PC-9 (cell line): ENCODE results near the gene SCN3A. TPM values are rescaled to one million over a fixed set of nuclear protein-coding genes. Genes with fewer than 3 reads are reported as not detected.

Source experiments
- BruUV-seq: library from RNA; stranded (reverse); fragments of 400-500 nt; replicated peaks from 2 replicates; lab custom pipeline; 2021; lab: Mats Ljungman, UMichigan
- CTCF ChIA-PET: fragments of 300-600 bp; sonication (Branson Sonifier 250); formaldehyde crosslinking; loops from one replicate; lab custom pipeline; 2022; ENCODE audit warnings: antibody characterized with exemption; lab: Charles Lee
- POLR2A ChIA-PET: fragments of 300-600 bp; sonication (Branson Sonifier 250); formaldehyde crosslinking; loops from one replicate; lab custom pipeline; 2022; ENCODE audit warnings: antibody characterized with exemption; ENCODE audit not compliant: unreplicated experiment; lab: Charles Lee
- DNase-seq, 2 experiments: peaks; one replicate each; pipeline versions ENCODE4 v3.0.0 to v3.0.0-alpha.2; 2015 to 2022; ENCODE audit warnings: mixed read lengths in 1 of 2
- H2AFZ ChIP-seq: fragments of 200-600 bp; sonication (generic); 2 replicates; pipeline ENCODE4 v1.8.1; 2017; ENCODE audit warnings: antibody characterized with exemption
- H3F3A ChIP-seq: fragments of 200-600 bp; sonication (generic); 2 replicates; pipeline ENCODE4 v1.8.1; 2017; ENCODE audit warnings: antibody characterized with exemption, mild to moderate bottlenecking, low read depth; ENCODE audit not compliant: insufficient read depth
- H3K27ac ChIP-seq: fragments of 200-600 bp; sonication (generic); 2 replicates; pipeline ENCODE4 v1.6.1; 2016; ENCODE audit warnings: mixed run types
- H3K27me3 ChIP-seq: fragments of 200-600 bp; sonication (generic); 2 replicates; pipeline ENCODE4 v1.6.1; 2016; ENCODE audit warnings: low read depth, mixed run types; ENCODE audit not compliant: insufficient read depth
- H3K36me3 ChIP-seq: fragments of 200-600 bp; sonication (generic); 2 replicates; pipeline ENCODE4 v1.6.1; 2016; ENCODE audit warnings: low read depth, mixed run types
- H3K4me1 ChIP-seq: fragments of 200-600 bp; sonication (generic); replicated peaks from 2 replicates; pipeline ENCODE4 v1.6.1; 2016; ENCODE audit warnings: mixed run types; ENCODE audit not compliant: insufficient read depth
- H3K4me2 ChIP-seq: fragments of 200-600 bp; sonication (generic); 2 replicates; pipeline ENCODE4 v1.6.1; 2017; ENCODE audit warnings: mixed run types
- H3K4me3 ChIP-seq: fragments of 200-600 bp; sonication (generic); 2 replicates; pipeline ENCODE4 v1.6.1; 2016; ENCODE audit warnings: mixed run types
- H3K79me2 ChIP-seq: fragments of 200-600 bp; sonication (generic); 2 replicates; pipeline ENCODE4 v1.6.1; 2017; ENCODE audit warnings: low read depth, mixed run types
- H3K9me2 ChIP-seq: fragments of 200-600 bp; sonication (generic); 2 replicates; pipeline ENCODE4 v1.8.1; 2017; ENCODE audit warnings: mild to moderate bottlenecking; ENCODE audit not compliant: insufficient read depth
- H3K9me3 ChIP-seq: fragments of 200-600 bp; sonication (generic); 2 replicates; pipeline ENCODE4 v1.8.1; 2016; ENCODE audit warnings: low read depth; ENCODE audit not compliant: insufficient read depth
- H4K20me1 ChIP-seq: fragments of 200-600 bp; sonication (generic); 2 replicates; pipeline ENCODE4 v1.8.1; 2017; ENCODE audit not compliant: insufficient read depth
- EZH2 ChIP-seq: fragments of 200-600 bp; sonication (generic); IDR thresholded peaks from 2 replicates; pipeline ENCODE4 v1.8.0; 2017; ENCODE audit warnings: antibody characterized with exemption, low read depth
- intact Hi-C: fragments of 100-400 bp; cut with micrococcal nuclease; formaldehyde crosslinking; loops from one replicate; pipeline ENCODE4 v1.10.0; 2022; ENCODE audit not compliant: unreplicated experiment
- total RNA-seq: library from RNA; stranded (reverse); gene quantifications from 2 replicates; pipeline ENCODE4 v1.2.3, GENCODE V29; 2021
- TF ChIP-seq, protein P1 (sequence below): fragments of 200-600 bp; sonication (generic); conservative IDR thresholded peaks from 2 replicates; pipeline ENCODE4 v1.6.1; 2017; ENCODE audit warnings: mixed run types, antibody characterized with exemption, mild to moderate bottlenecking, moderate library complexity

SCN3A gene
- total RNA-seq, 1 experiment from 2014 or later = not detected

DNA sequence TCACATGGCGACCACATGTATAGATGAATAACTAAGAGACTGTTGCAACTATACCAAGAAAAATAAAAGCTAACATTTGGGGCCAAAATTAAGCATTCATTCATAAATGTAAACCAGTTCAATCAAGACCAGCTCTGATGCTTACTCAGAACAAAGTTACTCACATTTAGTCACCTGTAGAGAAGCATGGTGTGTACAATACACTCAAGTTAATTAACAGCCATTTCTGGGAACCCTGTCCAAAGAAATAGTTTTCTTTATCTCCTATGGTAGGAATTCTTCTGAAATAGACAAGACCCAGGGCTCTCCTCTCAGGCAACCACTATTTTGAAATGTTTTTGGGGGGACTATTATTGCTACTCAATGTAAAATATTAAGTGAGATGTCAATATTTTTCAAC lies 1.6 kb downstream of the SCN3A start:
- Histone ChIP-seq H3K4me1 (no peaks in the 10 kb centered on the region), H3K4me2 (no peak overlapping the region), H3K27ac (no peak overlapping the region), H3K4me3 (no peak overlapping the region), H3K27me3 (no peaks in the 10 kb centered on the region), H3F3A (no peaks in the 10 kb centered on the region), H3K79me2 (no peaks in the 10 kb centered on the region), H4K20me1 (no peaks in the 10 kb centered on the region), H2AFZ (no peak overlapping the region), H3K9me3 (no peaks in the 10 kb centered on the region), H3K9me2 (no peaks in the 10 kb centered on the region), H3K36me3 (no peaks in the 10 kb centered on the region)
- DNase-seq = no peak
- POLR2A ChIA-PET = interaction anchor here (0.8 kb wide), 1 partner anchor 369 kb away, joined by 4 read pairs; no protein-coding TSS in a partner anchor
- no peak for TF ChIP-seq EZH2
- TF ChIP-seq, protein P1, sequence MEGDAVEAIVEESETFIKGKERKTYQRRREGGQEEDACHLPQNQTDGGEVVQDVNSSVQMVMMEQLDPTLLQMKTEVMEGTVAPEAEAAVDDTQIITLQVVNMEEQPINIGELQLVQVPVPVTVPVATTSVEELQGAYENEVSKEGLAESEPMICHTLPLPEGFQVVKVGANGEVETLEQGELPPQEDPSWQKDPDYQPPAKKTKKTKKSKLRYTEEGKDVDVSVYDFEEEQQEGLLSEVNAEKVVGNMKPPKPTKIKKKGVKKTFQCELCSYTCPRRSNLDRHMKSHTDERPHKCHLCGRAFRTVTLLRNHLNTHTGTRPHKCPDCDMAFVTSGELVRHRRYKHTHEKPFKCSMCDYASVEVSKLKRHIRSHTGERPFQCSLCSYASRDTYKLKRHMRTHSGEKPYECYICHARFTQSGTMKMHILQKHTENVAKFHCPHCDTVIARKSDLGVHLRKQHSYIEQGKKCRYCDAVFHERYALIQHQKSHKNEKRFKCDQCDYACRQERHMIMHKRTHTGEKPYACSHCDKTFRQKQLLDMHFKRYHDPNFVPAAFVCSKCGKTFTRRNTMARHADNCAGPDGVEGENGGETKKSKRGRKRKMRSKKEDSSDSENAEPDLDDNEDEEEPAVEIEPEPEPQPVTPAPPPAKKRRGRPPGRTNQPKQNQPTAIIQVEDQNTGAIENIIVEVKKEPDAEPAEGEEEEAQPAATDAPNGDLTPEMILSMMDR = no peak
- BruUV-seq = no TSS peak
- intact Hi-C loops = loop anchor here (5.0 kb wide), 1 partner anchor 465 kb away; no protein-coding TSS in a partner anchor
- CTCF ChIA-PET = interaction anchor here (0.6 kb wide), 2 partner anchors 18 to 591 kb away, joined by 3 to 6 read pairs; no protein-coding TSS in a partner anchor

DNA sequence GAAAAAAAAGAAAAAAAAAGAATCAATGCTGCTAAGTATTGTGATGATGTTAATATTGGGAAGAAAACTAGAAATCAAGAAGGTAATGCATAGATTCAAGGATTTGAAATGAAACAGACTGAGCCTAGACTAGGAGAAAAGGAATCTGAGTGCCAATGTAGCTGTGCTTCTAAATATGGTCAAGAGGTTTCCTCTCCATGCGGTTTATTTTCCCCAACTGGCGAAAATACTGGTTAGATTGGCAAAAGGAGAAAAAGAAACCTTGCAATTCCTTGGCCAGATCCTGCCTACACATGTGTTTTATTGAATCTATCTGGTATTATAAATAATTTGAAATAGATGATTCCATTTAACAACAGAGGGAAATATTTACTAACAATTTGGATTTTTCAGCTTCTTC lies 5.7 kb downstream of the SCN3A start:
- no peaks in the 10 kb centered on the region for H3K9me2 ChIP-seq
- H3K27me3 ChIP-seq = no peaks in the 10 kb centered on the region
- TF ChIP-seq EZH2 = no peak
- TF ChIP-seq, protein P1 = no peak
- no peaks in the 10 kb centered on the region for H3K9me3 ChIP-seq
- no peaks in the 10 kb centered on the region for H4K20me1 ChIP-seq
- no peaks in the 10 kb centered on the region for H3K79me2 ChIP-seq
- no peaks in the 10 kb centered on the region for H3K36me3 ChIP-seq
- H3K4me3 ChIP-seq = no peak overlapping the region
- no peaks in the 10 kb centered on the region for H3F3A ChIP-seq
- DNase-seq = no peak
- ChIA-PET POLR2A (no interaction called here), CTCF (no interaction called here)
- intact Hi-C loops = no loop called here
- no peak overlapping the region for H2AFZ ChIP-seq
- H3K4me1 ChIP-seq = no peaks in the 10 kb centered on the region
- no peak overlapping the region for H3K27ac ChIP-seq
- BruUV-seq = no TSS peak
- H3K4me2 ChIP-seq = no peak overlapping the region

DNA sequence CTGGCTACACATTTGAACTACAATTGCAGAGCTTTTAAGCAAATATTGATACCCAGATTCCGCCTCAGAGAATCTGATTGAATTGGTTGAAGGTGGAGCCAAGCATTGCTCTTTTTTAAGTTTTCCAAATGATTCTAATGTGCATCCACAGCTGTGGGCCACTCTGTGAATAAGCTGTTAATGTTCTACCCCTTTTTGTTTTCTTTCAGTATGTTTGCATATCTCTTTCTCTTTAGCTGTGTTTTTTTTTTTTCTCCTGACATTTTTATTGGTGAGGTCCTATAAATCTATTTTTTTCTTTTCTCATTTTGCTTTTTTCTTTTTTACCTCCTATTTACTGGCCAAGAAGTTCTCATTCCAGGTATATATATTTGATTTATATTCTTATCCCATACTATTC lies 6.5 kb downstream of the SCN3A start:
- DNase-seq = no peak
- no peaks in the 10 kb centered on the region for H3K36me3 ChIP-seq
- H3K4me1 ChIP-seq = no peaks in the 10 kb centered on the region
- ChIA-PET CTCF (no interaction called here), POLR2A (no interaction called here)
- no peak overlapping the region for H2AFZ ChIP-seq
- H3K27ac ChIP-seq = no peak overlapping the region
- H4K20me1 ChIP-seq = no peaks in the 10 kb centered on the region
- BruUV-seq = no TSS peak
- no peaks in the 10 kb centered on the region for H3K79me2 ChIP-seq
- intact Hi-C loops = no loop called here
- no peaks in the 10 kb centered on the region for H3K9me3 ChIP-seq
- no peaks in the 10 kb centered on the region for H3K27me3 ChIP-seq
- no peaks in the 10 kb centered on the region for H3K9me2 ChIP-seq
- H3F3A ChIP-seq = no peaks in the 10 kb centered on the region
- H3K4me2 ChIP-seq = no peak overlapping the region
- H3K4me3 ChIP-seq = no peak overlapping the region
- TF ChIP-seq, protein P1 = no peak
- TF ChIP-seq EZH2 = no peak
